Neural progenitor cell (in vitro differentiated cells): ENCODE measurements around the gene AREL1.

ENCODE experiments used
- CTCF ChIP-seq: fragments of 200-600 bp; sonication (generic); IDR thresholded peaks from 2 replicates; pipeline ENCODE4 v1.5.1; 2017; ENCODE audit warnings: antibody characterized with exemption, mild to moderate bottlenecking
- EZH2 ChIP-seq: fragments of 200-600 bp; sonication (generic); IDR thresholded peaks from 2 replicates; pipeline ENCODE4 v1.6.1; 2017; ENCODE audit warnings: antibody characterized with exemption, mild to moderate bottlenecking, moderate library complexity

GRCh38 chr14:74649673-74650072 lies 63.2 kb downstream of the AREL1 start:
- TF ChIP-seq CTCF, result no peak
- TF ChIP-seq EZH2, result no peak
